Measurements from ENCODE around the gene HTR4.
A peak's percentile ranks its signal among the peaks of the same experiment; 100 is the strongest.

Gene HTR4

DNA sequence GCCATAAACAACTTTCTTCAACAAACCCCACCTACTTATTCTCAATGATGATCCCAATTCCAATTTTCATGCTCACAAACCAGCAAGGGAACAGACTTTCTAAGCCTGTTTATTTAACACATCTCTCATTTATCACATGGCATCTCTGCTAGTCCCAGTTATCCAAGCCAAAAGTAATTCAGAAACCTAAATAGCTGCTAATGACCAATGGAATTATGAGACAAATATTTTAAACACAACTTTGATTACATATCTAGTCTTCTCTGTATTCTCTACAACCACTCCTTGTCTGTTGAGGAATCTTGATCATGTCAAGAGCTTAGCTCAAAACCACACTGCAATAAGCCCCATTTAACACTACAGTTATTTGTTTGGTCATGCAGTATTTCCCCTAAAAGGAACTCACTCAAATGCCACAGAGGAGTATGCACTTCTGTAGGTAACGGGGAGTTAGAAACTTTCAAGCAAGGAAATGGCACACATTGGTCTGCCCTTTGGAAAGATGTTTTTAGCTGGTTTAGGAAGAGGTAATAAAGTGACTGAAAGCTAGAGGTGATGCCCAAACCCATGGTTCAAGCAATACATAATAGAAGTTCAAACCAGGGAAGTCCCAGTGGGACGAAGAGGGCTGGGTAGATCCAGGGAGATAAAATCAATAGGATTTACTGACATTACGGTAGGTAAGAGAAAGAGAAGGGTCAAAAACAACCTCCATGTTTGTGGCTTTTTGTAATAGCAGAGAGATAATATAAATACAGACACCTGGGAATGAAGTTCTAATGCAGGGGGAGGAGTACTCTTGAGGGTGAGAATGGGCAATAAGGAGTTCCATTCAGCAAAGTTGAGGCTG, 42.1 kb upstream of the HTR4 start:
- H3K56ac ChIP-seq (ENCODE audit: low read length) = no peak overlapping the region
- DNase-seq = no peak

DNA sequence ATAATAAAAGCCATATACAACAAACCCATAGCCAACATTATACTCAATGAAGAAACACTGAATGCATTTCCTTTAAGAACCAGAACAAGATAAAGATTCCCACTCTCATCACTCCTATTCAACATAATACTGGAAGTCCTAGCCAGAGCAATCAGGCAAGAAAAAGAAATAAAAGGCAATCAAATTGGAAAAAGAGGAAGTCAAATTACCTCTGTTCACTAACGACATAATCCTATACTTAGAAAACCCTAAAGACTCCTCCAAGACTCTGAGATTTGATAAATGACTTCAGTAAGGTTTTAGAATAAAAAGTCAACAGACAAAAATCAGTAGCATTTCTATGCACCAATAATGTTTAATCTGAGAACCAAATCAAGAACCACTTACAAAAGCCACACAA, 36.6 kb upstream of the HTR4 start:
- Histone ChIP-seq H4K8ac (ENCODE audit: low read depth, low read length) (no peak overlapping the region), H3K79me2 (ENCODE audit: control insufficient read depth, insufficient read depth, low read length) (no peaks in the 10 kb centered on the region), H2BK120ac (ENCODE audit: low read depth, low read length) (no peak overlapping the region), H2BK15ac (replicated peaks; ENCODE audit: low read depth) (no peak overlapping the region), H3K4me3 (ENCODE audit: low read length) (no peak overlapping the region), H2AK5ac (ENCODE audit: low read length) (no peak overlapping the region), H3K4me1 (ENCODE audit: control insufficient read depth, low read depth, low read length) (peaks cover under 1% of the 10 kb centered on the region), H3K27me3 (ENCODE audit: insufficient read depth, low read length, poor library complexity) (no peaks in the 10 kb centered on the region), H4K5ac (ENCODE audit: low read length) (no peak overlapping the region), H3K56ac (ENCODE audit: low read length) (no peak overlapping the region), H3K79me1 (ENCODE audit: low read length) (no peaks in the 10 kb centered on the region), H3K18ac (ENCODE audit: low read length) (no peak overlapping the region), H3K4me2 (ENCODE audit: low read length) (no peak overlapping the region), H3K4ac (ENCODE audit: low read depth, low read length) (no peak overlapping the region), H2BK5ac (ENCODE audit: low read length) (no peak overlapping the region), H3K36me3 (ENCODE audit: control insufficient read depth, insufficient read depth, low read length) (no peaks in the 10 kb centered on the region), H3K27ac (ENCODE audit: low read depth, low read length) (no peak overlapping the region), H3K23ac (ENCODE audit: low read length) (no peak overlapping the region), H3K9ac (ENCODE audit: low read length) (no peak overlapping the region)
- no peak for DNase-seq
- WGBS (ENCODE audit: extremely low coverage, insufficient coverage, low lambda C conversion rate) = no CpG with 5 or more reads among the region's 1 CpG

More for the DNA sequence above, 42.1 kb upstream of the HTR4 start:
- Histone ChIP-seq H3K27me3 (ENCODE audit: insufficient read depth, low read length, poor library complexity) (no peaks in the 10 kb centered on the region), H3K4me3 (ENCODE audit: low read length) (no peak overlapping the region), H3K36me3 (ENCODE audit: control insufficient read depth, insufficient read depth, low read length) (no peaks in the 10 kb centered on the region), H4K5ac (ENCODE audit: low read length) (no peak overlapping the region), H2AK5ac (ENCODE audit: low read length) (no peak overlapping the region), H2BK120ac (ENCODE audit: low read depth, low read length) (no peak overlapping the region), H3K4me1 (ENCODE audit: control insufficient read depth, low read depth, low read length) (no peaks in the 10 kb centered on the region), H3K9ac (ENCODE audit: low read length) (no peak overlapping the region), H3K79me2 (ENCODE audit: control insufficient read depth, insufficient read depth, low read length) (no peaks in the 10 kb centered on the region), H4K8ac (ENCODE audit: low read depth, low read length) (no peak overlapping the region), H3K27ac (ENCODE audit: low read depth, low read length) (no peak overlapping the region), H3K23ac (ENCODE audit: low read length) (no peak overlapping the region), H2BK5ac (ENCODE audit: low read length) (no peak overlapping the region), H3K18ac (ENCODE audit: low read length) (no peak overlapping the region), H2BK15ac (replicated peaks; ENCODE audit: low read depth) (no peak overlapping the region), H3K4ac (ENCODE audit: low read depth, low read length) (no peak overlapping the region), H3K4me2 (ENCODE audit: low read length) (no peak overlapping the region), H3K79me1 (ENCODE audit: low read length) (no peaks in the 10 kb centered on the region)
- WGBS (ENCODE audit: extremely low coverage, insufficient coverage, low lambda C conversion rate) = no CpG with 5 or more reads among the region's 3 CpGs

DNA sequence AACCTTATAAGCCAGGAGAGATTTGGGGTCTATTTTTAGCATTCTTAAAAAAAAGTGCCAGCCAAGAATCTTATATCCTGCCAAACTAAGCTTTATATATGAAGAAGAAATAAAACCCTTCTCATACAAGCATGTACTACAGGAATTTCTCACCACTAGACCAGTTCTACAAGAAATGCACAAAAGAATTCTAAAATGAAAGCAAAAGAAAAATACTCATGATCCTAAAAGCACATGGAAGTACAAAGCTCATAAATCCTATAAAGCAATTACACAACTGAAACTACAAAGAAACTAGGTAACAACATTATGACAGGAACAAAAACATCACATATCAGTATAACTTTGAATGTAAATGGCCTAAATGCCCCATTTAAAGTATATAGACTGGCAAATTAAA, 34.5 kb upstream of the HTR4 start:
- Histone ChIP-seq H3K18ac (ENCODE audit: low read length) (no peak overlapping the region), H2AK5ac (ENCODE audit: low read length) (no peak overlapping the region), H3K56ac (ENCODE audit: low read length) (no peak overlapping the region), H3K27ac (ENCODE audit: low read depth, low read length) (no peak overlapping the region), H3K79me1 (ENCODE audit: low read length) (no peaks in the 10 kb centered on the region), H3K9ac (ENCODE audit: low read length) (no peak overlapping the region), H2BK120ac (ENCODE audit: low read depth, low read length) (no peak overlapping the region), H3K23ac (ENCODE audit: low read length) (no peak overlapping the region), H3K4me3 (ENCODE audit: low read length) (no peak overlapping the region), H2BK5ac (ENCODE audit: low read length) (no peak overlapping the region), H4K5ac (ENCODE audit: low read length) (no peak overlapping the region), H3K4ac (ENCODE audit: low read depth, low read length) (no peak overlapping the region), H3K27me3 (ENCODE audit: insufficient read depth, low read length, poor library complexity) (no peaks in the 10 kb centered on the region), H3K36me3 (ENCODE audit: control insufficient read depth, insufficient read depth, low read length) (no peaks in the 10 kb centered on the region), H2BK15ac (replicated peaks; ENCODE audit: low read depth) (no peak overlapping the region), H3K4me1 (ENCODE audit: control insufficient read depth, low read depth, low read length) (peaks cover 6% of the 10 kb centered on the region), H3K4me2 (ENCODE audit: low read length) (no peak overlapping the region), H3K79me2 (ENCODE audit: control insufficient read depth, insufficient read depth, low read length) (no peaks in the 10 kb centered on the region), H4K8ac (ENCODE audit: low read depth, low read length) (no peak overlapping the region)
- no peak for DNase-seq

DNA sequence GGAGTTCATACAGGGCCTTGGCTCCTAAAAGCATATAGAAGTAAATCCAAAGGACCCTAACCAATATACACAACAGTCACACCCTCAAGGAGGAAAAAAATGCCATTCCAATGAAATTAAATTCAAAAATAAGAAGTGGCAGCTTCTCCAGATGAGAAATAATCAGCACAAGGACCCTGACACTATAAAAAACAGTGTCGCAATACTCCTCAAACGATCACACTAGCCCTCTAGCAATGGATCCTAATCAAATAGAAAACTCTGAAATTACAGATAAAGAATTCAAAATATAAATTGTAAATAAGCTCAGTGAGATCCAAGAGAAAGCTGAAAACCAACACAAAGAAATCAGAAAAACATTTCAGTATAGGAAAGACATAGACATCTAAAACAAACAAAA, 33.5 kb upstream of the HTR4 start:
- Histone ChIP-seq H2BK15ac (replicated peaks; ENCODE audit: low read depth) (no peak overlapping the region), H4K5ac (ENCODE audit: low read length) (no peak overlapping the region), H3K4ac (ENCODE audit: low read depth, low read length) (no peak overlapping the region), H3K79me2 (ENCODE audit: control insufficient read depth, insufficient read depth, low read length) (no peaks in the 10 kb centered on the region), H2BK120ac (ENCODE audit: low read depth, low read length) (no peak overlapping the region), H3K27me3 (ENCODE audit: insufficient read depth, low read length, poor library complexity) (no peaks in the 10 kb centered on the region), H2AK5ac (ENCODE audit: low read length) (no peak overlapping the region), H3K4me2 (ENCODE audit: low read length) (no peak overlapping the region), H3K18ac (ENCODE audit: low read length) (no peak overlapping the region), H3K4me1 (ENCODE audit: control insufficient read depth, low read depth, low read length) (peaks cover 6% of the 10 kb centered on the region), H3K23ac (ENCODE audit: low read length) (no peak overlapping the region), H3K4me3 (ENCODE audit: low read length) (no peak overlapping the region), H2BK5ac (ENCODE audit: low read length) (no peak overlapping the region), H3K79me1 (ENCODE audit: low read length) (no peaks in the 10 kb centered on the region), H3K9ac (ENCODE audit: low read length) (no peak overlapping the region), H3K36me3 (ENCODE audit: control insufficient read depth, insufficient read depth, low read length) (no peaks in the 10 kb centered on the region), H3K56ac (ENCODE audit: low read length) (no peak overlapping the region), H4K8ac (ENCODE audit: low read depth, low read length) (no peak overlapping the region), H3K27ac (ENCODE audit: low read depth, low read length) (no peak overlapping the region)
- DNase-seq = no peak
- WGBS (ENCODE audit: extremely low coverage, insufficient coverage, low lambda C conversion rate) = no CpG with 5 or more reads among the region's 2 CpGs

DNA sequence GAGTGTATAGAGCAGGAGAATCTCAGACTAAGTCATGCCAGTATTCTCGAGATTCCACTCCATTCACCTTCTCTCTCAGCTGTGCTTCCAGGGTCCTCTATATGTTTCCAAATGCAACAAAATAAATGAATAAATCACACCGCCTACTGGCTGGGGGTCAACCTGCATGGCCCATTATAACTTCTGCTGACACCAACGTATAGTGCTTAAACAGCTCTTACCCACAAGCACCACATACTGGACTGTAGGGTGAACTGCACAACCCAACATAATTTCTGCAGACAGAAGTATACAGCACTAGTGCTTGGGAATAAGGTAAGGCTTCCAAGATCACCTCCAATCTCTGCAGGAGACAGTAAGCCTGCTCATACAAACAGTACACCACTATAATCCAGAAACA, 33.1 kb upstream of the HTR4 start:
- Histone ChIP-seq H3K27me3 (ENCODE audit: insufficient read depth, low read length, poor library complexity) (no peaks in the 10 kb centered on the region), H4K8ac (ENCODE audit: low read depth, low read length) (no peak overlapping the region), H3K79me1 (ENCODE audit: low read length) (no peaks in the 10 kb centered on the region), H2AK5ac (ENCODE audit: low read length) (no peak overlapping the region), H3K9ac (ENCODE audit: low read length) (no peak overlapping the region), H3K4me2 (ENCODE audit: low read length) (no peak overlapping the region), H3K4me3 (ENCODE audit: low read length) (no peak overlapping the region), H3K79me2 (ENCODE audit: control insufficient read depth, insufficient read depth, low read length) (no peaks in the 10 kb centered on the region), H2BK120ac (ENCODE audit: low read depth, low read length) (no peak overlapping the region), H2BK5ac (ENCODE audit: low read length) (no peak overlapping the region), H3K56ac (ENCODE audit: low read length) (no peak overlapping the region), H2BK15ac (replicated peaks; ENCODE audit: low read depth) (no peak overlapping the region), H3K4me1 (ENCODE audit: control insufficient read depth, low read depth, low read length) (peaks cover 6% of the 10 kb centered on the region), H3K18ac (ENCODE audit: low read length) (no peak overlapping the region), H3K4ac (ENCODE audit: low read depth, low read length) (no peak overlapping the region), H3K23ac (ENCODE audit: low read length) (no peak overlapping the region), H3K27ac (ENCODE audit: low read depth, low read length) (no peak overlapping the region), H4K5ac (ENCODE audit: low read length) (no peak overlapping the region), H3K36me3 (ENCODE audit: control insufficient read depth, insufficient read depth, low read length) (no peaks in the 10 kb centered on the region)
- peak; percentile 91 for DNase-seq
- WGBS (ENCODE audit: extremely low coverage, insufficient coverage, low lambda C conversion rate) = no CpG with 5 or more reads among the region's 3 CpGs

DNA sequence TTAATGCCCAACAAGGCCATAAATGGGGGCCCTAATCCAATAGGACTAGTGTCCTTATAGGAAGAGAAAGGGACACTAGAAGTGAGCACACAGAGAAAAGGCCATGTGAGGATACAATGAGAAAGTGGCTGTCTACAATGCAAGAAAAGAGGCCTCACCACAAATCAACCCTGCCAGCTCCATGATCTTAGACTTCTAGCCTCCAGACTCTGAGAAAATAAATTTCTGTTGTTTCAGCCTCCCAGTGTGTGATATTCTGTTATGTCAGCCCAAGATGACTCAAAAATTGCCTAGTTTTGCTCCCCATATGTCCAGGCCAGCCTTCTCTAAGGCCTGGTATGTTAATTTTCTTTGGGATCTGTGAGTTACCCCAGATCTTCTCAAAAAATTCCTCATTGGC, 32.3 kb upstream of the HTR4 start:
- H3K23ac ChIP-seq (ENCODE audit: low read length) = no peak overlapping the region
- H3K4me1 ChIP-seq (ENCODE audit: control insufficient read depth, low read depth, low read length) = peaks cover 6% of the 10 kb centered on the region
- H3K9ac ChIP-seq (ENCODE audit: low read length) = no peak overlapping the region
- no peak overlapping the region for H3K4me3 ChIP-seq (ENCODE audit: low read length)
- no peak overlapping the region for H4K8ac ChIP-seq (ENCODE audit: low read depth, low read length)
- DNase-seq = no peak
- H3K56ac ChIP-seq (ENCODE audit: low read length) = no peak overlapping the region
- H3K27ac ChIP-seq (ENCODE audit: low read depth, low read length) = no peak overlapping the region
- no peak overlapping the region for H2BK120ac ChIP-seq (ENCODE audit: low read depth, low read length)
- no peak overlapping the region for H2AK5ac ChIP-seq (ENCODE audit: low read length)
- no peak overlapping the region for H3K4me2 ChIP-seq (ENCODE audit: low read length)
- no peak overlapping the region for H2BK5ac ChIP-seq (ENCODE audit: low read length)
- no peaks in the 10 kb centered on the region for H3K79me2 ChIP-seq (ENCODE audit: control insufficient read depth, insufficient read depth, low read length)
- H4K5ac ChIP-seq (ENCODE audit: low read length) = no peak overlapping the region
- H3K27me3 ChIP-seq (ENCODE audit: insufficient read depth, low read length, poor library complexity) = no peaks in the 10 kb centered on the region
- H3K79me1 ChIP-seq (ENCODE audit: low read length) = no peaks in the 10 kb centered on the region
- no peak overlapping the region for H3K4ac ChIP-seq (ENCODE audit: low read depth, low read length)
- H2BK15ac ChIP-seq (replicated peaks; ENCODE audit: low read depth) = peak overlapping the region; percentile 36
- H3K18ac ChIP-seq (ENCODE audit: low read length) = peak overlapping the region; percentile 51
- no peaks in the 10 kb centered on the region for H3K36me3 ChIP-seq (ENCODE audit: control insufficient read depth, insufficient read depth, low read length)
